MM.1S (cell line): ENCODE results near the gene SAC3D1.

Experiments
- DNase-seq: peaks from one replicate; pipeline ENCODE4 v3.0.0-alpha.2; 2015
- H2AFZ ChIP-seq: fragments of 300-600 bp; sonication (generic); 2 replicates; pipeline ENCODE4 v1.6.0; 2016; ENCODE audit warnings: antibody characterized with exemption, low read length
- H3F3A ChIP-seq: fragments of 300-600 bp; sonication (generic); 2 replicates; pipeline ENCODE4 v1.6.1; 2016; ENCODE audit warnings: mild to moderate bottlenecking, antibody characterized with exemption, low read length, moderate library complexity, mixed read lengths; ENCODE audit not compliant: insufficient read depth
- H3K27ac ChIP-seq: fragments of 300-600 bp; sonication (generic); 2 replicates; pipeline ENCODE4 v1.5.1; 2016; ENCODE audit warnings: mild to moderate bottlenecking, low read length
- H3K27me3 ChIP-seq: fragments of 300-600 bp; sonication (generic); replicated peaks from 2 replicates; pipeline ENCODE4 v1.6.0; 2016; ENCODE audit warnings: low read length; ENCODE audit not compliant: insufficient read depth
- H3K36me3 ChIP-seq: fragments of 300-600 bp; sonication (generic); replicated peaks from 2 replicates; pipeline ENCODE4 v1.6.1; 2016; ENCODE audit warnings: mild to moderate bottlenecking, low read length, mixed read lengths; ENCODE audit not compliant: insufficient read depth
- H3K4me1 ChIP-seq: fragments of 300-600 bp; sonication (generic); 2 replicates; pipeline ENCODE4 v1.6.1; 2016; ENCODE audit warnings: low read length, mixed read lengths
- H3K4me2 ChIP-seq: fragments of 300-600 bp; sonication (generic); 2 replicates; pipeline ENCODE4 v1.6.0; 2016; ENCODE audit warnings: low read depth, low read length
- H3K4me3 ChIP-seq: fragments of 300-600 bp; sonication (generic); 2 replicates; pipeline ENCODE4 v1.5.1; 2016; ENCODE audit warnings: low read length, mixed read lengths
- H3K79me2 ChIP-seq: fragments of 300-600 bp; sonication (generic); 2 replicates; pipeline ENCODE4 v1.6.1; 2016; ENCODE audit warnings: mixed run types, low read length, mixed read lengths
- H3K9ac ChIP-seq: fragments of 300-600 bp; sonication (generic); 2 replicates; pipeline ENCODE4 v1.6.1; 2016; ENCODE audit warnings: low read length, mixed read lengths
- H3K9me2 ChIP-seq: fragments of 300-600 bp; sonication (generic); replicated peaks from 2 replicates; pipeline ENCODE4 v1.6.1; 2016; ENCODE audit warnings: mild to moderate bottlenecking, low read length, mixed read lengths; ENCODE audit not compliant: insufficient read depth
- H3K9me3 ChIP-seq: fragments of 300-600 bp; sonication (generic); replicated peaks from 2 replicates; pipeline ENCODE4 v1.6.1; 2016; ENCODE audit warnings: mild to moderate bottlenecking, low read length, mixed read lengths; ENCODE audit not compliant: insufficient read depth
- H4K20me1 ChIP-seq: fragments of 300-600 bp; sonication (generic); 2 replicates; pipeline ENCODE4 v1.6.1; 2016; ENCODE audit warnings: mild to moderate bottlenecking, low read length, moderate library complexity, mixed read lengths; ENCODE audit not compliant: insufficient read depth
- CTCF ChIP-seq: fragments of 300-600 bp; sonication (generic); IDR thresholded peaks from 2 replicates; pipeline ENCODE4 v1.5.1; 2016; ENCODE audit warnings: antibody characterized with exemption, low read length, mixed read lengths
- EZH2 ChIP-seq: fragments of 300-600 bp; sonication (generic); optimal IDR thresholded peaks from 2 replicates; pipeline ENCODE3; 2017; ENCODE audit warnings: low read depth, mild to moderate bottlenecking, antibody characterized with exemption, low read length, mixed read lengths
- EZH2phosphoT487 ChIP-seq: fragments of 300-600 bp; sonication (generic); IDR thresholded peaks from 2 replicates; pipeline ENCODE4 v1.6.1; 2018; ENCODE audit warnings: antibody characterized with exemption, low read length

Gene SAC3D1

GRCh38 chr11:65086809-65087208 lies 45.8 kb downstream of the SAC3D1 start:
- no peaks in the 10 kb centered on the region; the same call in 1 of the 2 replicates for H3K36me3 ChIP-seq
- H3K27ac ChIP-seq, result peak overlapping the region; percentile 87; the same call in 1 of the 2 replicates
- no peaks in the 10 kb centered on the region for H3K9me2 ChIP-seq
- H3K9ac ChIP-seq, result no peak overlapping the region
- H3K9me3 ChIP-seq, result no peaks in the 10 kb centered on the region
- no peak for TF ChIP-seq CTCF
- no peak for TF ChIP-seq EZH2phosphoT487
- TF ChIP-seq EZH2, result no peak
- H4K20me1 ChIP-seq, result no peaks in the 10 kb centered on the region
- H3F3A ChIP-seq, result peaks cover 40% of the 10 kb centered on the region
- no peak overlapping the region for H2AFZ ChIP-seq
- no peak for DNase-seq
- H3K4me2 ChIP-seq, result no peak overlapping the region
- peaks cover 60% of the 10 kb centered on the region for H3K79me2 ChIP-seq
- peaks cover 63% of the 10 kb centered on the region for H3K4me1 ChIP-seq
- no peak overlapping the region for H3K4me3 ChIP-seq
- H3K27me3 ChIP-seq, result no peaks in the 10 kb centered on the region

DNA sequence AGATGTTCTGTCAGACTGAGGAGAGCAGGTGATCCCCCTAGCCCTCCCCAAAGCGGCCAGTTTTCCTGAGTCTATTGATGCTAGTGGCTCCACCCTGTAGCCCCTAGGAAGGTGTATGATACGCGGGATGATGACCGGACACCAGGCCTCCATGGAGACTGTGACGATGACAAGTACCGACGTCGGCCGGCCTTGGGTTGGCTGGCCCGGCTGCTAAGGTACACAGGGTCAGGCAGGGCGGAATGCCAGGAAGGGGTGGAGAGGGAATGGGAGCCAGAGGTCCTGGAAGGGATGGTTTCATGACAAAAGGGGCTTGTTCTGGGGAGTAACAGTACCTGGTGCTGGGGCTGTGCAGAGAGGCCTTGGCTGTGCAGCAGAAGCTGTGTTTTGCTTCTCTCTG lies 46.2 kb downstream of the SAC3D1 start:
- peak overlapping the region; percentile 87; the same call in 1 of the 2 replicates for H3K27ac ChIP-seq
- no peaks in the 10 kb centered on the region for H3K9me2 ChIP-seq
- H3F3A ChIP-seq, result peaks cover 43% of the 10 kb centered on the region
- H3K36me3 ChIP-seq, result no peaks in the 10 kb centered on the region; the same call in 1 of the 2 replicates
- no peak overlapping the region for H2AFZ ChIP-seq
- H4K20me1 ChIP-seq, result no peaks in the 10 kb centered on the region
- H3K27me3 ChIP-seq, result no peaks in the 10 kb centered on the region
- H3K9me3 ChIP-seq, result no peaks in the 10 kb centered on the region
- H3K79me2 ChIP-seq, result peaks cover 56% of the 10 kb centered on the region
- H3K4me3 ChIP-seq, result no peak overlapping the region
- DNase-seq, result no peak
- no peak overlapping the region for H3K4me2 ChIP-seq
- no peak overlapping the region for H3K9ac ChIP-seq
- no peak for TF ChIP-seq EZH2
- no peak for TF ChIP-seq CTCF
- TF ChIP-seq EZH2phosphoT487, result no peak
- peaks cover 59% of the 10 kb centered on the region for H3K4me1 ChIP-seq

DNA sequence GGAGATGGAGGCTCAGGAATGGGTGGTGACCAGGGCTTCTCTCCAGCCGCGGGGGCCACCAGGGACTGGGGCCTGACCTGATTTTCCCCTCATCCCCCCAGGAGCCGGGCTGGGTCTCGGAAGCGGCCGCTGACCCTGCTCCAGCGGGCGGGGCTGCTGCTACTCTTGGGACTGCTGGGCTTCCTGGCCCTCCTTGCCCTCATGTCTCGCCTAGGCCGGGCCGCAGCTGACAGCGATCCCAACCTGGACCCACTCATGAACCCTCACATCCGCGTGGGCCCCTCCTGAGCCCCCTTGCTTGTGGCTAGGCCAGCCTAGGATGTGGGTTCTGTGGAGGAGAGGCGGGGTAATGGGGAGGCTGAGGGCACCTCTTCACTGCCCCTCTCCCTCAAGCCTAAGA lies 46.8 kb downstream of the SAC3D1 start:
- Histone ChIP-seq H3K27ac (peak overlapping the region; percentile 87; the same call in 1 of the 2 replicates), H3K9ac (peak overlapping the region; percentile 43; the same call in 1 of the 2 replicates), H3K4me2 (peak overlapping the region; percentile 79; the same call in 1 of the 2 replicates), H4K20me1 (no peaks in the 10 kb centered on the region), H3K27me3 (no peaks in the 10 kb centered on the region), H3K9me3 (no peaks in the 10 kb centered on the region), H2AFZ (no peak overlapping the region), H3K79me2 (peaks cover 50% of the 10 kb centered on the region), H3K4me3 (no peak overlapping the region), H3K9me2 (no peaks in the 10 kb centered on the region), H3K4me1 (peaks cover 55% of the 10 kb centered on the region), H3F3A (peaks cover 44% of the 10 kb centered on the region), H3K36me3 (no peaks in the 10 kb centered on the region; the same call in 1 of the 2 replicates)
- DNase-seq, result no peak
- TF ChIP-seq CTCF (no peak), EZH2 (no peak), EZH2phosphoT487 (no peak)
